ENCODE results near the gene PDE3B. TPM values are rescaled to one million over a fixed set of nuclear protein-coding genes. Genes with fewer than 3 reads are reported as not detected.

PDE3B gene
- polyA plus RNA-seq, 1 donor (not counting 4 experiments of a cell fraction or from before 2014, with no cell fraction given): 0.01 TPM

DNA sequence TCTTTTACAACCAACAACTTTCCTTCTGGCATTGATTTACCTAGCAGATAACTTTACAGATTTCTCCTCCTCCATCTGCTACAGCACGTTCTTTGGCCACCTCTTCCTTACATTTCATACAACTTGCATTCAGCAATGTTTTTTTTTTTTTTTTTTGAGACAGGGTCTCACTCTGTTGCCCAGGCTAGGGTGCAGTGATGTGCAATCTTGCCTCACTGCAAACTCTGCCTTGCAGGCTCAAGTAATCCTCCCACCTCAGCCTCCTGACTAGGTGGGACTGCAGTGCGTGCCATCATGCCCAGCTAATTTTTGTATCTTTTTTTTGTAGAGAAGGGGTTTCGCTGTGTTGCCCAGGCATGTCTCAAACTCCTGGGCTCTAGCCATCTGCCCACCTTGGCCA, 6.5 kb downstream of the PDE3B start:
- dilution Hi-C loops (cut with MboI; ENCODE audit: extremely low pct_ligation_motif_present, low sequenced_read_pairs): no loop called here

DNA sequence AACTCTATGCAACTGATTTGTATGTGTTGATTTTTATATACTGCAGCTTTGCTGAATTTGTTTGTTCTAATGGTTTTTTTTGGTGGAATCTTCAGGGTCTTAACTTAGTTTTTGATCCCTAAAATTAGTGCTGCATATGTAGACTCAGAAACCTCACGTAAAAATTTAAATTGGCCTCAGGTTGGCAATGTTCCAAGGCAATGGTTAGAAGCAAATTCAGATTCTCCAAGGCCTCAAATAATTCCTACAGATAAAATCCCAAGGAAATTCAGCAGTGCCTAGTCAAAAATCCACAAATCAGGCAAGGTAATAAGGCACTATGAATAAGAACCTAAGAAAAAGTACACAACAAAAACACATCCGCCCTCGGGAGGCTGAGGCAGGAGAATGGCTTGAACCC, 9.5 kb downstream of the PDE3B start:
- H3K4me2 ChIP-seq (ENCODE audit: control insufficient read depth, extremely low read depth, insufficient read depth, low read depth, low read length): no peak overlapping the region
- no peak overlapping the region for H3K9ac ChIP-seq (ENCODE audit: control insufficient read depth, extremely low read depth, insufficient read depth, low read length)
- no peak for DNase-seq (ENCODE audit: low read depth, low spot score)
- dilution Hi-C loops (cut with MboI; ENCODE audit: extremely low pct_ligation_motif_present, low sequenced_read_pairs): no loop called here
- H4K20me1 ChIP-seq (ENCODE audit: control insufficient read depth, extremely low read depth, insufficient read depth, low read length): no peaks in the 10 kb centered on the region
- TF ChIP-seq, protein P1, sequence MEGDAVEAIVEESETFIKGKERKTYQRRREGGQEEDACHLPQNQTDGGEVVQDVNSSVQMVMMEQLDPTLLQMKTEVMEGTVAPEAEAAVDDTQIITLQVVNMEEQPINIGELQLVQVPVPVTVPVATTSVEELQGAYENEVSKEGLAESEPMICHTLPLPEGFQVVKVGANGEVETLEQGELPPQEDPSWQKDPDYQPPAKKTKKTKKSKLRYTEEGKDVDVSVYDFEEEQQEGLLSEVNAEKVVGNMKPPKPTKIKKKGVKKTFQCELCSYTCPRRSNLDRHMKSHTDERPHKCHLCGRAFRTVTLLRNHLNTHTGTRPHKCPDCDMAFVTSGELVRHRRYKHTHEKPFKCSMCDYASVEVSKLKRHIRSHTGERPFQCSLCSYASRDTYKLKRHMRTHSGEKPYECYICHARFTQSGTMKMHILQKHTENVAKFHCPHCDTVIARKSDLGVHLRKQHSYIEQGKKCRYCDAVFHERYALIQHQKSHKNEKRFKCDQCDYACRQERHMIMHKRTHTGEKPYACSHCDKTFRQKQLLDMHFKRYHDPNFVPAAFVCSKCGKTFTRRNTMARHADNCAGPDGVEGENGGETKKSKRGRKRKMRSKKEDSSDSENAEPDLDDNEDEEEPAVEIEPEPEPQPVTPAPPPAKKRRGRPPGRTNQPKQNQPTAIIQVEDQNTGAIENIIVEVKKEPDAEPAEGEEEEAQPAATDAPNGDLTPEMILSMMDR (optimal IDR thresholded peaks at IDR 0.05 in 1 of 3, IDR thresholded peaks at IDR 0.05 in 1 of 3, conservative IDR thresholded peaks at IDR 0.05 in 1 of 3; ENCODE audit: extremely low read depth in 1 of 3, insufficient read depth in 2 of 3, low read length in 3 of 3): no peak
- TF ChIP-seq EZH2 (IDR thresholded peaks at IDR 0.05; ENCODE audit: low read length): no peak
- no peak for FAIRE-seq
- no peaks in the 10 kb centered on the region for H3K36me3 ChIP-seq (ENCODE audit: control insufficient read depth in 2 of 2, extremely low read depth in 1 of 2, insufficient read depth in 2 of 2, low read length in 2 of 2)
- H3K9me1 ChIP-seq (ENCODE audit: control insufficient read depth, extremely low read depth, insufficient read depth, low read length): no peaks in the 10 kb centered on the region
- H3K4me3 ChIP-seq (ENCODE audit: control insufficient read depth in 2 of 3, extremely low read depth in 1 of 3, insufficient read depth in 2 of 3, low read depth in 1 of 3, low read length in 3 of 3): no peak overlapping the region
- peaks cover 28% of the 10 kb centered on the region for H3K27me3 ChIP-seq (ENCODE audit: control insufficient read depth, extremely low read depth, insufficient read depth, low read length)
- H2AFZ ChIP-seq (ENCODE audit: control insufficient read depth, low read length): no peak overlapping the region
- H3K9me3 ChIP-seq (ENCODE audit: control insufficient read depth, low read depth, low read length): no peaks in the 10 kb centered on the region
- no peaks in the 10 kb centered on the region for H3K79me2 ChIP-seq (ENCODE audit: control insufficient read depth, insufficient read depth, low read length)
- H3K4me1 ChIP-seq (ENCODE audit: control insufficient read depth, extremely low read depth, insufficient read depth, low read length): no peaks in the 10 kb centered on the region
- no peak overlapping the region for H3K27ac ChIP-seq (ENCODE audit: control insufficient read depth, insufficient read depth, low read length)

More for the DNA sequence above, 6.5 kb downstream of the PDE3B start:
- FAIRE-seq (no peak), DNase-seq (ENCODE audit: low read depth, low spot score) (no peak)
- H3K9me3 ChIP-seq (ENCODE audit: control insufficient read depth, low read depth, low read length): no peaks in the 10 kb centered on the region
- H3K79me2 ChIP-seq (ENCODE audit: control insufficient read depth, insufficient read depth, low read length): no peaks in the 10 kb centered on the region
- no peak overlapping the region for H3K4me2 ChIP-seq (ENCODE audit: control insufficient read depth, extremely low read depth, insufficient read depth, low read depth, low read length)
- no peaks in the 10 kb centered on the region for H3K36me3 ChIP-seq (ENCODE audit: control insufficient read depth in 2 of 2, extremely low read depth in 1 of 2, insufficient read depth in 2 of 2, low read length in 2 of 2)
- TF ChIP-seq, protein P1 (optimal IDR thresholded peaks at IDR 0.05 in 1 of 3, IDR thresholded peaks at IDR 0.05 in 1 of 3, conservative IDR thresholded peaks at IDR 0.05 in 1 of 3; ENCODE audit: extremely low read depth in 1 of 3, insufficient read depth in 2 of 3, low read length in 3 of 3): no peak
- no peak for TF ChIP-seq EZH2 (IDR thresholded peaks at IDR 0.05; ENCODE audit: low read length)
- peaks cover 4% of the 10 kb centered on the region for H3K4me1 ChIP-seq (ENCODE audit: control insufficient read depth, extremely low read depth, insufficient read depth, low read length)
- H3K9ac ChIP-seq (ENCODE audit: control insufficient read depth, extremely low read depth, insufficient read depth, low read length): no peak overlapping the region
- no peak overlapping the region for H3K4me3 ChIP-seq (ENCODE audit: control insufficient read depth in 2 of 3, extremely low read depth in 1 of 3, insufficient read depth in 2 of 3, low read depth in 1 of 3, low read length in 3 of 3)
- no peak overlapping the region for H2AFZ ChIP-seq (ENCODE audit: control insufficient read depth, low read length)
- no peaks in the 10 kb centered on the region for H4K20me1 ChIP-seq (ENCODE audit: control insufficient read depth, extremely low read depth, insufficient read depth, low read length)
- no peak overlapping the region for H3K27ac ChIP-seq (ENCODE audit: control insufficient read depth, insufficient read depth, low read length)
- peaks cover 33% of the 10 kb centered on the region for H3K27me3 ChIP-seq (ENCODE audit: control insufficient read depth, extremely low read depth, insufficient read depth, low read length)
- no peaks in the 10 kb centered on the region for H3K9me1 ChIP-seq (ENCODE audit: control insufficient read depth, extremely low read depth, insufficient read depth, low read length)

Data from keratinocyte (primary cell).